WTC11 (cell line): ENCODE measurements around the gene RTL3. TPM values are rescaled to one million over a fixed set of nuclear protein-coding genes. Genes with fewer than 3 reads are reported as not detected.

ENCODE experiments used
- total RNA-seq: library from RNA; stranded (reverse); gene quantifications from 3 replicates; pipeline ENCODE4 v1.2.3, GENCODE V29; 2021
- TF ChIP-seq, protein P1 (sequence below): sonication (generic); formaldehyde crosslinking; IDR thresholded peaks from 2 replicates; pipeline ENCODE4 v1.8.1; 2023; ENCODE audit warnings: mild to moderate bottlenecking, missing genetic modification reagents, moderate library complexity
- TF ChIP-seq, protein P2 (sequence below): sonication (generic); formaldehyde crosslinking; IDR thresholded peaks from 2 replicates; pipeline ENCODE4 v1.8.0; 2022; ENCODE audit warnings: mild to moderate bottlenecking, missing genetic modification reagents

The RTL3 gene
- total RNA-seq, 1 experiment from 2014 or later, result not detected

DNA sequence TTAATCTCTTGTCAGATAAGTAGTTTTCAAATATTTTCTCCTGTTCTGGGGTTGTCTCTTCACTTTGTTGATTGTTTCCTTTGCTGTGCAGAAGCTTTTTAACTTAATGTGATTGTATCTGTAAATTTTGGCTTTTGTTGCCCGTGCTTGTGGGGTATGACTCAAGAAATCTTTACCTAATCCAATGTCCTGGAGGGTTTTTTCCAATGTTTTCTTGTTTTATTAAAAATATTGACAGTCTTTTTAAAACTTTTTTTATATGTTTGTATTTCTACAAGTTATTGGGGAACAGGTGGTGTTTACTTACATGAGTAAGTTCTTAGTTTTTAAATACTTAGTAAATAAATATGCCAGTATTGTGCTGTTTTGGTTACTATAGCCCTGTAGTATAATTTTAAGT, 44.9 kb downstream of the RTL3 start (continued):
- TF ChIP-seq, protein P1, sequence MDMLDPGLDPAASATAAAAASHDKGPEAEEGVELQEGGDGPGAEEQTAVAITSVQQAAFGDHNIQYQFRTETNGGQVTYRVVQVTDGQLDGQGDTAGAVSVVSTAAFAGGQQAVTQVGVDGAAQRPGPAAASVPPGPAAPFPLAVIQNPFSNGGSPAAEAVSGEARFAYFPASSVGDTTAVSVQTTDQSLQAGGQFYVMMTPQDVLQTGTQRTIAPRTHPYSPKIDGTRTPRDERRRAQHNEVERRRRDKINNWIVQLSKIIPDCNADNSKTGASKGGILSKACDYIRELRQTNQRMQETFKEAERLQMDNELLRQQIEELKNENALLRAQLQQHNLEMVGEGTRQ, result no peak
- TF ChIP-seq, protein P2, sequence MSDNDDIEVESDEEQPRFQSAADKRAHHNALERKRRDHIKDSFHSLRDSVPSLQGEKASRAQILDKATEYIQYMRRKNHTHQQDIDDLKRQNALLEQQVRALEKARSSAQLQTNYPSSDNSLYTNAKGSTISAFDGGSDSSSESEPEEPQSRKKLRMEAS, result no peak
- TF ChIP-seq, all 79 proteins: peak for 0

Other genes with a start within 250 kb of the RTL3 start
- 7.1 to 7.8 TPM (median 7.3 TPM) in 3 replicates for gene LPAR4, start 88.4 kb upstream of the RTL3 start, total RNA-seq